Mesenteric fat pad (tissue), 1 donor: ENCODE measurements around the gene CMIP. TPM values are rescaled to one million over a fixed set of nuclear protein-coding genes. Genes with fewer than 3 reads are reported as not detected.
"Not testable (repeated sequence)": the region's sequence is repeated elsewhere in the genome, so short reads cannot be mapped to it uniquely, and the experiment has no call there.

ENCODE experiments used
- DNase-seq: peaks from one replicate; pipeline ENCODE4 v3.0.0-alpha.2; 2020; ENCODE audit warnings: low spot score
- total RNA-seq: library from RNA; stranded (reverse); fragmentation: NEBNext Ultra II Directional; extraction: Animal tissue kit (Norgen Biotek cat#: 25700); gene quantifications from one replicate; pipeline ENCODE4 v1.2.1, GENCODE V29; 2021
- donor health status: DM: yes; HTN: yes; CAD: no.

The CMIP gene
- total RNA-seq, 1 donor from 2014 or later = 68.4 TPM

DNA sequence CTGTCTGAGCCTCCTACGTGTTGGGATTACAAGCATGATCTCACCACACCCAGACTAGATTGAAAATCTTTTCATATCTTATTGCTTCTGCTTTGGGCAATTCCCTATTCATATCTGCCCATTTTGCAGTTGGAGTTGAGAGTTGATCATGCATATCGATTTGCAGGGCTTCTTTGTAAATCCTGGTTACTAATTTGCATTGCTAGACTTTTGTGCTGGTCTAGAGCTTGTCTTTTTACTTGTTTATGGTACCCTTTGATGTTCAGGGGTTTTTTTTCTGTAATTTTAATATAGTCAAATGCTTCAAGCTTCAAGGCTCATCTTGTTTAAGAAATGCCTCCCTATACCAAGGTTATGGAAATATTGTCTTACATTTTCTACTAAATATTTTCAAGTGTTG is 23.5 kb upstream of the CMIP start:
- DNase-seq = no peak

DNA sequence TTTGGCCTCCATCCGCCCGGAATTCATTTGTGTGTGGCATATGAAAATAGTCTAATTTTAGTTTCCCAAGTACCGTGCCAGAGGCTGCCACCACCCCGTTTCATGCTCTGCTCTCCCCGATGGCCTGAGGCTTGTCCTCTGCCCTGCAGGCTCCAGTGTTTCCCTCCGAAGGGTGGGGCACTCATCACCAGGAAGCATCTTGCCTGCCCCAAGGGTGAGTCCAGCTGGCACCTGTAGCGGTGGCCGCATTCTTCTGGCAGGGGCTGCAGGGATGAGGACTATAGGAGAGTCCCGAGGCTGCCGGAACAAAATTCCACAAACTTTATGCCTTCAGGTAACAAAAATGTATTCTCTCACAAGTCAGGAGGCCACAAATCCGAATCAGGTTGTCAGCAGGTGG is 23.1 kb upstream of the CMIP start:
- no peak for DNase-seq

GRCh38 chr16:81422153-81422552 is 22.5 kb upstream of the CMIP start:
- DNase-seq = not testable (repeated sequence)

DNA sequence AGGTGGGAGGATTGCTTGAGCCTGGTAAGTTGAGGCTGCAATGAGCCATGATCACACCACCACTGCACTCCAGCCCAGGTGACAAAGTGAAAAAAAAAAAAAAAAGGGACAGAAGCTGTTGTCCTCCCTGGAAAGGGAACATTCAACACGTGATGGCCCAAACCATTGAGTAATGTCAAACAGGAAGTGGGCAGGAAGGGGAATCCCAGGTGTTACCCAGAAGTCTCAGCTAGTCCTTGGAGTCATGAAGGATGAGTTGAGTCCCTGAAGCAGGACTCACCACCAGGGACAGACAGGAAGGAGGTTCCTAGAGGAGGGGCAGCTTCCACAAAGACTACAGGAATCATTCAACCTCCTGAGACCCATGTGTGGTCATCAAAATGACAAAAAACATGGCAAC is 19.8 kb upstream of the CMIP start:
- DNase-seq = no peak

- DNase-seq = no peak
These were observed 17.4 kb upstream of the CMIP start for GRCh38 chr16:81427219-81427618.

DNA sequence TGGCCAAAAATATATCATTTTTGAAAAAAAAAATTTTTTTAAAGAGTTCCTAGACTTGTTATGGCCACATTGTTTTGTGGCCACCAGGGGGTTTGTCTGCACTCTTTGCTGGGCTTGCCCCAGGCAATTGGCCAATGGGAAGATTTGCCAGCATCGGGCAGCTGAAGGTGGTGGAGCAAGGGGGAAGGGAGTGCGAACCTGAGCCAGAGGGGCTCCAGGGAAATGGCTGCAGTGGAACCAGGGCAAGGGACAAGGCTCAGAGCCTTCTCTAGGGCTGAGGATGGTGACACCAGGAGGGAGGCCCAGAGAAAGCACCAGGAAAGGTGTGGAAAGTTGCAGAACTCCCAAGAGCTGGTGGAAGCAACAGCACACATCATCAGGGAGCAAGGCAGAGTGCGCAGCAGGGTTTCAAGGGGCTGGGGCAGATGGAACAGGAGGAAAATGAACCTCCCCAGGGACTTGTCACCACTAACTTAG is 15.5 kb upstream of the CMIP start:
- no peak for DNase-seq

- DNase-seq = no peak
These were observed 12.9 kb upstream of the CMIP start for GRCh38 chr16:81431554-81432353.

- DNase-seq = no peak
These were observed 11.6 kb upstream of the CMIP start for GRCh38 chr16:81432937-81433557.

GRCh38 chr16:81435103-81435502 is 9.5 kb upstream of the CMIP start:
- DNase-seq = no peak

DNA sequence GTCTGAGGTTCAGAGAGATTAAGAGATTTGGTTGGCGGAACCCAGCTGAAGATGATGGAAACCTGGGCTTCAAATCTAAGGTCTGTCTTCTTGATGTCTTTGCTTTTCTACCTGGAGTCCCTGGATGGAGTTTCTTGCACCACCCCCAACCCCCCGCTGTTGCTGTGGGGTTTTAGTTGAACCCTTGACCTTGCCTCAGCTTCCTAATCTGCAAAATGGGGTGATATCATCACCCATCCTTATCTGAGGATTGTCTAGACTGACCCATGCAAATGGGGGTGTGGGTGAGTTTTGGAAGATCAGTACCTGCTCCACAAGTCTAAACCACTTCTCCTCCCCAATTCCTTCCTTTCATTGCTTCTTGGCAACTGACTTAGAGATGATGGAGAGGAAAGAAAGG is 9.0 kb upstream of the CMIP start:
- no peak for DNase-seq

- DNase-seq = no peak
These were observed 8.2 kb upstream of the CMIP start for GRCh38 chr16:81436386-81436785.

DNA sequence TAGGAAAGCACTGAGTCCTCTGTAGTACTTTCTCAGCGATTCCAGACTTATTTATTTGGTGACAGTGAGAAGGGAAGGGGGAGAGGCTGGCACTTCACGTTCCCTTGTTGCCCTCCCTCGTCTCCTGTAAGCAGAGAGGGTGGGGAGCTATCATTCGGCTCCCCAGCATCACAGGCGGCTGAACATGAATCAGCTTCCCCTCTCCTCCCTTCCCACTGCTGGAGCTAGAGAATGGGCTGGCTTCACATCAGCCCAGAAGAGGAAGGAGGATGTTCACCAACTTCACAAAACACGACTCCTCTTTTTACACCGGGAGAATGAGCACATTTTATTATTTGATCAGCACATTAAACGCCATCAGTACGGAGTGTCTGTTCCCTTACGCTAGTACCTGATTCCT is 6.7 kb upstream of the CMIP start:
- no peak for DNase-seq

GRCh38 chr16:81440888-81441761 is 3.5 kb upstream of the CMIP start:
- DNase-seq = no peak

DNA sequence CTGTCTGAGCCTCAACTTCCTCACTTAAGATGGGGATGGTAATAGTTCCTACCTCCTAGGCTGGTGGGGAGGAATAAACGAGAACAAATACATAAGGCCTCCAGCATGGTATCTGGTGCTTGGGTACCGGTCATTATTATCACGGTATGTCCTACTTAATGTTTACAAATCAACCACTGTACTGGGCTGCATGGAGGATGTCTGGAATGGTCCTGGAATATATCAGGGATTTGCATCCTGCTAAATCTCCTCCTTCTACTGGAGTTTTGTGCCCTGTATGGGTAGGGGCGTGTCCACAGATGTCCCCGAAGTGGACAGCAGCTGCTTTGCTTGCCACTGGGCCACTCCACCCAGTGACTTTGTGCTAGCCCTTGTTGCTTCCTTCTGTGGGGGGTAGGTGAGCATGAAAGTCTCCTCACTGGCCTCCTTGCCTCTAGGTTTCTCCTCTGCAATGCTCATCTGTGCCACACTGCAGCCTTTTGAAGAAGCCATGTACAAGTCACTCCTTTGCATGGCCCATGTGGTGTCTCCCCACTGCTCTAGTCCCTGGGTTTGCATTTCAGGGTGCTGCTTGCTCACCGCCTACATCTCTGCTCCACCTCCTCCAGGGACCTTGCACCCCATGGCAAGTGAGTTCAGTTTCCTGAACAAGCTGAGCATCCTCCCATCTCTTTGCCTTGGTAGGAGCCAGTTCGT is 2.2 kb upstream of the CMIP start:
- DNase-seq = no peak

- no peak for DNase-seq
These were observed 1.5 kb upstream of the CMIP start for GRCh38 chr16:81442916-81443687.

DNA sequence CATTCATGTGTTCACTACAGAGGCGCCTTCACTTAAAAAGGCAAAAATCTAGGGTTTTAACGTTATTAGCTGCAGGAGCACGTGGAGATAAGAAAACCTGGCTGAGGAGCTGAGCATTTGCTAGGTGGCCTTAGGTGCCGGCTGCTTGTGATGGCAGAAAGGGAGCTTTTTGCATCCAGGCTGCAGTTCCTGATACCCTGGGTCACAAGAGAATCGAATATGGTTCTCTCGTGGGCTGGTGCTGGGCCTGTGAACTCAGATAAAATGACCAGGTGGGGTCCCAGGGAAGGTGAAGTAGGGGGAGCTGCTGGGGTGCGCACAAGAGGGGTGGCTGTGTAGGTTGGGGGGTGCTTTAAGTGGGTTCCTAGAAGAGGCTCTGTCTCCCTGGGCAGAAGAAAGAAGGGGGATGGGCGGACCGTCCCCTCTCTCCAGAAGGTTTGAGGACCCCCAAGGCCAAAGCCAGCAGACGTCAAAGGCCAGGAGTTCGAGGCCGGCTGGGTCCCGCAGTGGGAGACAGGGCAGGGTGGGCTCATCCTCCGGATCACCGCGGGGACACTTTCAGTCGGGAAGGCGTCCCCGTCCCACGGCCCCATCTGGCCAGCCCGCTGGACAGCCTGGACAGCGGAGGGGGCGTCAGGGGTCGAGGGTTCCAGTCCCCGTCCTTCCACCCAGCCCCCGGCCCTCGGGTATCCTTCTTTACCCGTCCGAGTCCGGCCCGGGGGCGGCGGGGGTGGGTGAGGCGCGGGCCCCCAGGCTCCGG is 740 bp upstream of the CMIP start:
- no peak for DNase-seq

- no peak for DNase-seq
These were observed 744 bp downstream of the CMIP start for GRCh38 chr16:81445143-81445961.

GRCh38 chr16:81445966-81446906 is 1.6 kb downstream of the CMIP start:
- DNase-seq = no peak
